Lower lobe of right lung (tissue), 2 donors: ENCODE results near the gene PDE4B. TPM values are rescaled to one million over a fixed set of nuclear protein-coding genes. Genes with fewer than 3 reads are reported as not detected.
"Not testable (repeated sequence)": the region's sequence is repeated elsewhere in the genome, so short reads cannot be mapped to it uniquely, and the experiment has no call there.

Experiments
- ATAC-seq, 2 donors: fragments of 200-7000 bp; cut with Tn5 transposase; one replicate each; pipeline ENCODE4 v1.9.1; 2020 to 2022; ENCODE audit warnings: mild to moderate bottlenecking in 2 of 2, moderate library complexity in 2 of 2
- DNase-seq: peaks from one replicate; pipeline ENCODE4 v3.0.0-alpha.2; 2020
- H3K27ac ChIP-seq: fragments of 200-600 bp; one replicate; pipeline ENCODE4 v1.8.0; 2022
- H3K27me3 ChIP-seq: fragments of 200-600 bp; one replicate; pipeline ENCODE4 v1.8.0; 2022; ENCODE audit warnings: low read depth
- H3K36me3 ChIP-seq: fragments of 200-600 bp; one replicate; pipeline ENCODE4 v1.8.0; 2022; ENCODE audit warnings: mild to moderate bottlenecking
- H3K4me1 ChIP-seq: fragments of 200-600 bp; one replicate; pipeline ENCODE4 v1.8.0; 2022
- H3K4me3 ChIP-seq: fragments of 200-600 bp; one replicate; pipeline ENCODE4 v1.8.0; 2022; ENCODE audit warnings: mild to moderate bottlenecking
- H3K9me3 ChIP-seq: fragments of 200-600 bp; one replicate; pipeline ENCODE4 v1.8.0; 2022
- intact Hi-C: fragments of 100-400 bp; cut with DNase I; formaldehyde crosslinking; loops from one replicate; pipeline ENCODE4 v1.11.0; 2022
- total RNA-seq: library from RNA; stranded (reverse); fragmentation: NEBNext Ultra II Directional; extraction: Animal tissue kit (Norgen Biotek cat#: 25700); gene quantifications from one replicate; pipeline ENCODE4 v1.2.1, GENCODE V29; 2021
- TF ChIP-seq, protein P1 (sequence below): fragments of 200-600 bp; IDR thresholded peaks from one replicate; pipeline ENCODE4 v1.8.0; 2022; ENCODE audit warnings: antibody characterized with exemption, mild to moderate bottlenecking
- donor health status: DM: no; HTN: yes; CAD: no; lungs with severe emphysema.

Gene PDE4B
- total RNA-seq, 1 donor from 2014 or later = 26.9 TPM

DNA sequence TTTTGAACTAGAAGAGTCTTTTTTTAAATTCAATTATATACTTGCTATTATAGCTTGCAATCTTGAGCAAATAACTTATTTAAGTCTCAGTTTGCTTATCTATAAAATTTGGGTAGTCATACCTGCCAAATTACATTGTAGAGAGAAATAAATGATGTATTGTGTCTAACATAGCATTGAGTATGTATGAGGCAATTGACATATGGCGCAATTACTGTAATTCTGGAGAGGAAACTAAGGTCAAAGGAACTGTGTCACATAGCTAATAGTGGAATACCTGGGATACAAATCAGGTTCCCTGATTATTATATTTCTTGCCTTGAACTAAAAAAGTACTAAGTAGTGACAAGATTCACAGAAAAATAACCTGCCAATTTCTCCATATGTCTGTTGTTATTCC lies 302.5 kb downstream of the PDE4B start:
- H3K27ac ChIP-seq = no peak overlapping the region
- H3K4me1 ChIP-seq = no peaks in the 10 kb centered on the region
- TF ChIP-seq, protein P1, sequence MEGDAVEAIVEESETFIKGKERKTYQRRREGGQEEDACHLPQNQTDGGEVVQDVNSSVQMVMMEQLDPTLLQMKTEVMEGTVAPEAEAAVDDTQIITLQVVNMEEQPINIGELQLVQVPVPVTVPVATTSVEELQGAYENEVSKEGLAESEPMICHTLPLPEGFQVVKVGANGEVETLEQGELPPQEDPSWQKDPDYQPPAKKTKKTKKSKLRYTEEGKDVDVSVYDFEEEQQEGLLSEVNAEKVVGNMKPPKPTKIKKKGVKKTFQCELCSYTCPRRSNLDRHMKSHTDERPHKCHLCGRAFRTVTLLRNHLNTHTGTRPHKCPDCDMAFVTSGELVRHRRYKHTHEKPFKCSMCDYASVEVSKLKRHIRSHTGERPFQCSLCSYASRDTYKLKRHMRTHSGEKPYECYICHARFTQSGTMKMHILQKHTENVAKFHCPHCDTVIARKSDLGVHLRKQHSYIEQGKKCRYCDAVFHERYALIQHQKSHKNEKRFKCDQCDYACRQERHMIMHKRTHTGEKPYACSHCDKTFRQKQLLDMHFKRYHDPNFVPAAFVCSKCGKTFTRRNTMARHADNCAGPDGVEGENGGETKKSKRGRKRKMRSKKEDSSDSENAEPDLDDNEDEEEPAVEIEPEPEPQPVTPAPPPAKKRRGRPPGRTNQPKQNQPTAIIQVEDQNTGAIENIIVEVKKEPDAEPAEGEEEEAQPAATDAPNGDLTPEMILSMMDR = no peak
- H3K9me3 ChIP-seq = no peaks in the 10 kb centered on the region
- ATAC-seq (no peak), DNase-seq (no peak)
- H3K4me3 ChIP-seq = no peak overlapping the region
- no peaks in the 10 kb centered on the region for H3K27me3 ChIP-seq
- intact Hi-C loops = no loop called here
- H3K36me3 ChIP-seq = no peaks in the 10 kb centered on the region

DNA sequence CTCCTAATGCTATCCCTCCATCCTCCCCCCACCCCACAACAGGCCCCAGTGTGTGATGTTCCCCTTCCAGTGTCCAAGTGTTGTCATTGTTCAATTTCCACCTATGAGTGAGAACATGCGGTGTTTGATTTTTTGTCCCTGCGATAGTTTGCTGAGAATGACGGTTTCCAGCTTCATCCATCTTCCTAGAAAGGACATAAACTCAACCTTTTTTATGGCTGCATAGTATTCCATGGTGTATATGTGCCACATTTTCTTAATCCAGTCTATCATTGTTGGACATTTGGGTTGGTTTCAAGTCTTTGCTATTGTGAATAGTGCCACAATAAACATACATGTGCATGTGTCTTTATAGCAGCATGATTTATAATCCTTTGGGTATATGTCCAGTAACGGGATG lies 308.3 kb downstream of the PDE4B start:
- H3K4me3 ChIP-seq, H3K36me3 ChIP-seq, DNase-seq, ATAC-seq, H3K27ac ChIP-seq, intact Hi-C loops, H3K4me1 ChIP-seq, H3K27me3 ChIP-seq, H3K9me3 ChIP-seq: not testable (repeated sequence)

DNA sequence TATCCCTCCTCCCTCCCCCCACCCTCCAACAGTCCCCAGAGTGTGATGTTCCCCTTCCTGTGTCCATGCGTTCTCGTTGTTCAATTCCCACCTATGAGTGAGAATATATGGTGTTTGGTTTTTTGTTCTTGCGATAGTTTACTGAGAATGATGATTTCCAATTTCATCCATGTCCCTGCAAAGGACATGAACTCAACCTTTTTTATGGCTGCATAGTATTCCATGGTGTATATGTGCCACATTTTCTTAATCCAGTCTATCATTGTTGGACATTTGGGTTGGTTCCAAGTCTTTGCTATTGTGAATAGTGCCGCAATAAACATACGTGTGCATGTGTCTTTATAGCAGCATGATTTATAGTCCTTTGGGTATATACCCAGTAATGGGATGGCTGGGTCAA lies 311.4 kb downstream of the PDE4B start:
- H3K27ac ChIP-seq, DNase-seq, H3K4me3 ChIP-seq, ATAC-seq, H3K9me3 ChIP-seq, H3K27me3 ChIP-seq, intact Hi-C loops, H3K36me3 ChIP-seq, H3K4me1 ChIP-seq: not testable (repeated sequence)

DNA sequence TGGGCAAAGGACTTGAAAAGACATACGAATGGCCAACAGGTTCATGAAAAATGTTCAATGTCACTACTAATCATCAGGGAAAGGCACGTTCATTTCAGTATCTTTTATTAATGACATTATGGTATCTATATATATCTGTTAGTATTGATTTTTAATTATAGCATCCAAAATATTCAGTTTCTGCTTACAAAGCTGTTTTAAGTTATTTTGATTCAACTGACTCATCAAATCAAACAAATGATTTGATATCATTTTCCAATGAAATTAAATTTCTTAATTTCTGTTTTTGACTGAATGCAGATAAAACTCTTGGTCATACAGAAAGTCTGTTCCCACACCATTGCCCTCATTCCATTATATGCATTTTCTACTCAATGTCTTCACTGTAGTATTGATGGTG lies 315.9 kb downstream of the PDE4B start:
- no peak overlapping the region for H3K4me3 ChIP-seq
- no peak overlapping the region for H3K27ac ChIP-seq
- DNase-seq (no peak), ATAC-seq (no peak)
- no peaks in the 10 kb centered on the region for H3K36me3 ChIP-seq
- H3K27me3 ChIP-seq = no peaks in the 10 kb centered on the region
- intact Hi-C loops = no loop called here
- H3K4me1 ChIP-seq = no peaks in the 10 kb centered on the region
- TF ChIP-seq, protein P1 = no peak
- H3K9me3 ChIP-seq = no peaks in the 10 kb centered on the region

DNA sequence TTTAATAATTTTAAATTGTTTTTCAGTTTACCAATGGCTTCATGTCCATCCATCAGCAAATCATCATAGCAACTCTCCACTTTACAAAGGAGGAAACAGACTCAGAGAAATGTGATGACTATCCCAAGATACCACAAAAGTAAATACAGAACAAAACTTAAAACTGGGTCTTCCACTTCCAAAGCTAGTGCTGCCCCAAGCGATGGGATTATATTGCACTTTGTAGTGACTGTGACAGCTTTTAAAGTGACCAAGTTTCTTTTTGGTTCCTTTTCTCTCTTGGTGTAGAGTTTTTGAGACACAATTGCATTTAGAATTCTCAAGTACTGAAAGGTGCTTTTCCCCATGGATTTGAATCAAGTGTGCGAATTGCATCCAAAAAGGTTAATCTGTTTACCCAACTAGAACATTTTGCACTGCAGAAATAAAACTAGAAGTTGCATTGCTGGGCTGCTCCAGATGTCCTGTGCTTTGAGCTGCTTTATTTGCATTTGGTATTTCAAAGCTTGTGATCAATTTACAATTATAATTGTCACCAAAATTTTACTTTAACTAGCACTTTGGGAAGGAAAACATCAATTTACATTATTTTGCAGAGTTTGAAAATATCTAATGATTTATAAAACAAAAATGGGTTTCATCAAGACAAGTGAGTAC lies 320.2 kb downstream of the PDE4B start:
- ATAC-seq (no peak), DNase-seq (no peak)
- Histone ChIP-seq H3K4me3 (no peak overlapping the region), H3K27ac (no peak overlapping the region), H3K36me3 (no peaks in the 10 kb centered on the region), H3K4me1 (no peaks in the 10 kb centered on the region), H3K27me3 (no peaks in the 10 kb centered on the region), H3K9me3 (no peaks in the 10 kb centered on the region)
- intact Hi-C loops = no loop called here
- TF ChIP-seq, protein P1 = no peak

DNA sequence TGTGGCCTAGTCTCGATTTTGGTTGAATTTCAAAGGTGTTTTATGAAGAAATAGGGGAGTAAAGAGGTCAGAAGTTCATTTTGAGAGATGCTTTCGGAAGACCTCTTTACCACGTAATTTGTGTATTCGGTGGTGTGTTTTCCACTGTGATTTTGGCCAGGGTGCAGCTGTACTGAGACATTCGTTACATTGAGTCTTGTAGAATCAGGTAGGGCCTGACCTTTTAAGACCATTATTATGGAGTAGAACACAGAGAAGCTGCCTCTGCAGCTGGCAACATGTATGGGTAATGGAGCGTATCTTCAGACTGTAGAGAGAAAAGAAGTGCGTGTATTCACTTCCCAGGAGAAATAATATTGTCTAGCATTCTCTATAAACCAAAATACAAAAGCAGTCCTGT lies 326.5 kb downstream of the PDE4B start:
- ATAC-seq = no peak
- TF ChIP-seq, protein P1 = no peak
- no peaks in the 10 kb centered on the region for H3K36me3 ChIP-seq
- no peak for DNase-seq
- H3K27me3 ChIP-seq = no peaks in the 10 kb centered on the region
- H3K9me3 ChIP-seq = no peaks in the 10 kb centered on the region
- no peak overlapping the region for H3K4me3 ChIP-seq
- H3K27ac ChIP-seq = no peak overlapping the region
- no peaks in the 10 kb centered on the region for H3K4me1 ChIP-seq
- intact Hi-C loops = no loop called here

DNA sequence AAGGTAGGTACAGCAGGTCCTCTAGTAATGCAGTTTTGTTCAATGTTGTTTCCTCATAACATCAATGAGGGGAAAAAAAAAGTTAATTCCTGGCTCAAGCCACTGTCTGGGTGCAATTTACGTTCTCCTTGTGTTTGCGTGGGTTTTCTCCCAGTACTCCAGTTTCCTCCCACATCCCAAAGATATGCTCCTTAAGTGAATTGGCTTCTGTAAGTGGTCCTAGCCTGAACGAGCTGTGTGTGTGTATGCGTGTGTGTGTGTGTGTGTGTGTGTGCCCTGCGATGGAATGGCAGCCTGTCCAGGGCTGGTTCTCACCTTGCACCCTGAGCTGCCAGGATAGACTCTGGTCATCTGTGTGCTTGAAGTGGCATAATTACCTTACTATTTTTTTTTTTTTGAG lies 332.0 kb downstream of the PDE4B start:
- no peaks in the 10 kb centered on the region for H3K36me3 ChIP-seq
- no peaks in the 10 kb centered on the region for H3K9me3 ChIP-seq
- TF ChIP-seq, protein P1 = no peak
- no peak overlapping the region for H3K4me3 ChIP-seq
- no peak for ATAC-seq
- DNase-seq = no peak
- H3K27me3 ChIP-seq = no peaks in the 10 kb centered on the region
- intact Hi-C loops = no loop called here
- H3K27ac ChIP-seq = no peak overlapping the region
- no peaks in the 10 kb centered on the region for H3K4me1 ChIP-seq

DNA sequence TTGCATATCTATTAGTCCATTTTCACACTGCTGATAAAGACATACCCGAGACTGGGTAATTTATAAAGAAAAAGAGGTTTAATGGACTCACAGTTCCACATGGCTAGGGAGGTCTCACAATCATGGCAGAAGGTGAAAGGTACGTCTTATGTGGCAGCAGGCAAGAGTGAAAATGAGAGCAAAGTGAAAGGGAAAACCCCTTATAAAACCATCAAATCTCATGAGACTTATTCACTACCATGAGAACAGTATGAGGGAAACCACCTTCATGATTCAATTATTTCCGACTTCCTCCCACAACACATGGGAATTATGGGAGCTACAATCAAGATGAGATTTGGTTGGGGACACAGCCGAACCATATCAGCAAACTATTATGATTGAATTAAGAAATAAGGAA lies 335.9 kb downstream of the PDE4B start:
- H3K36me3 ChIP-seq, H3K4me3 ChIP-seq, H3K27ac ChIP-seq, DNase-seq, H3K4me1 ChIP-seq, intact Hi-C loops, ATAC-seq, H3K27me3 ChIP-seq, H3K9me3 ChIP-seq: not testable (repeated sequence)
